Measurements from ENCODE around the gene SLIT3.

- TF ChIP-seq CTCF (IDR thresholded peaks at IDR 0.05) = no peak
- TF ChIP-seq POLR2A (IDR thresholded peaks at IDR 0.05) = no peak
Measured at GRCh38 chr5:169291877-169292276, 9.1 kb downstream of the SLIT3 start.
